ENCODE results near the gene DNMBP.
"Not testable (repeated sequence)": the region's sequence is repeated elsewhere in the genome, so short reads cannot be mapped to it uniquely, and the experiment has no call there.

Gene DNMBP

DNA sequence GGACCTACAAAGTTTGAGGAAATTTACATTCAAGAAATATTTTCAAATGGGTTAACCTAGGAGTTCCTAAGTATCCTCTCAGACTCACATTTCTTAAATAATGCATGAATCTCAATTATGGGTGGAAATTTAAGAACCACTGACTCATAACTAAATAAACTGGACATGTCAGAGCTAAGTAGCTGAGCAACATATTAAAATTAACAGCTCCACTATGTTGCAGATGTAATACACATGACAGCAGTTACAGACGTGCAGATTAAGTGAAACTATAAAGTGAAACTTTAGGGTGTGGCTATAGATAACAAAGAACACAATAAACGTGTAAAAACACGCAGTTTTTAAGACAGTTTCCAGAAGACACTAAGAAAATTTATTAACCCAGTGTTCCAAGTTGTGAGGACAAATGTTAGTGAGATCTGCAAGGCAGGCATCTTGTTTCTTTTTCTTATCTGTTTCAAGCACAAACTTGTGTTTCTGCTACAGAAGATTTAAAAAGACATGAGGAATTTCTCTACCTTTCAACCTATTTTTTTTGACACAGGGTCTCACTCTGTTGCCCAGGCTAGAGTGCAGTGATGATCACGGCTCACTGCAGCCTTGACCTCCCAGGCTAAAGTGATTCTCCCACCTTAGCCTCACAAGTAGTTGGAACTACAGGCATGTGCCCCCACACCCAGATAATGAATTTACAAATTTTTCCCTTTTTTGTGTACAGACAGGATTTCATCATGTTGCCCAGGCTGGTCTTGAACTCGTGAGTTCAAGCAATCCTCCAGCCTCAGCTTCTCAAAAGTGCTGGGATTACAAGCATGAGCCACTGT, 25.3 kb downstream of the DNMBP start:
- no peak for DNase-seq

DNA sequence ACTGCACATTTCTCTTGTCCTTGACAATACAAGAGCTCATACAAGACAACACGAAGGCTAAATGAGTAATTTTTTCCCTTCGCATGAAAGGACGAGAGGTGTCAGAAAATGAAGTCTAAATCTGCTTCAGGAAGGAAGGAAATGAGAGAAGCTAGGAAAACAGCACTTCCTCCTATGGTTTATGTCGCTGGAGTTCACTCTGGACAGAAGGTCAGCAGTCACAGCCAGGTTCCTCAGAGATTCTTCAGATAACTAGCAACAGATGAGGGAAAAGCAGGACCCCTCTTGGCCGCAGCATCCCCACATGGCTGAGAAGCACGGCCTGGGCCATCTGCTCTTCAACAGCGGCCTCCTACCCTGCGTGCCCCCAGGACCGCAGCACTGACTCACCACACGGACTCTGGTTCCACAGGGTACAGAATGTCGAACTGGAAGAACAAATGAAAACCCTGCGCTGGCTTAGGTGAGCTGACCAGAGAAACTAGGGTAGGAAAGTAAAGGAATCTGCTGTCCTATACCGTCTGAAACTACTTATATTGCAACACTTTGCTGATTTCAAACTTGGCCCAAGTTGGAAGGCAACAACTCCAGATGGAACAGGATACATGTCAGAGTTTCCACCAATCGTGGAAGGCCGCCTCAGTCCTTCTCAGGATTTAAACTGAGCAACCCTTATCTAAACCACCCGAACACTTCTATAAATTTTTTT, 26.3 kb downstream of the DNMBP start:
- DNase-seq: no peak

DNA sequence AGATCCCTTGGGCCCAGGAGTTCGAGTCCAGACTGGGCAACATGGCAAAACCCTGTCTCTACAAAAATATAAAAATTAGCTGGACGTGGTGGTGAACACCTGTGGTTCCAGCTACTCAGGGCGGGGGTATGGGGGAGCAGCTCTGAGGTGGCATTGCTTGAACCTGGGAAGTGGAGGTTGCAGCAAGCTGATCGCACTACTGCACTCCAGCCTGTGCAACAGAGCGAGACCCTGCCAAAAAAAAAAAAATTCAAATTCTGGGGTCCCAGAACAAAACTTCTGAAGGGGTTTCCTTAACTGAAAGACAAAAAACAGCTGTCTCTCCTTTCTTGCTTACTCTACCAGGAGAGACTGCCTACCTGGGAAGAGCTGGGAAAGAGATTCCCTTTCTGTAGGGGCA, 27.0 kb downstream of the DNMBP start:
- DNase-seq: no peak

DNA sequence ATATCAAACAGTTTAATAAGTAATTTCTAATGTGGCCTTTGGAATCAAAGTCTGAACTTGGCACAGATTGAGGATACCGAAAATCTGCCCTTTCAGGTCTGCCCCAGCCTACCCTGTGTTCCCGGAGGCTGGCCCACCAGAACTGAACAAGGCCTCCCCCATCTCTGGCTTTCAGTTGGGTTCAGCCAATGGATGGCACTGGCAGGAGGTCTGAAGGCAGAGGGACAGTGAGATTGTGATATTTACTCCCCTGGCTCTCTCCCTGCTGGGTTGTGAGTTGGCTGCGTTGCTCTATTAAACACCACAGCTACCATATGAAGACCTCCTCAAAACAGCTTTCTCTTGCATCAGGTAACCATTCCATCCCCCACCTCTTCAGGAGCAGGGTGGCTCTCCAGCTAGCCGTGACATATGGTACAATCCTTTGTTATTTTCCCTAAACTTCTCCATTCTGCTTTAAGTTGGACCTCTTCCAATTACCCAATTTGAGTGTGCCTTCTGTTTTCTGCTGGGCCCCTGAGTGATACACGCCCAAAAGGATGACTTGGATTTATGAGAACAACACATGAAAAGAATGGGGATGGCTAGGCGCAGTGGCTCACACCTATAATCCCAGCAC, 28.1 kb downstream of the DNMBP start:
- DNase-seq: no peak

DNA sequence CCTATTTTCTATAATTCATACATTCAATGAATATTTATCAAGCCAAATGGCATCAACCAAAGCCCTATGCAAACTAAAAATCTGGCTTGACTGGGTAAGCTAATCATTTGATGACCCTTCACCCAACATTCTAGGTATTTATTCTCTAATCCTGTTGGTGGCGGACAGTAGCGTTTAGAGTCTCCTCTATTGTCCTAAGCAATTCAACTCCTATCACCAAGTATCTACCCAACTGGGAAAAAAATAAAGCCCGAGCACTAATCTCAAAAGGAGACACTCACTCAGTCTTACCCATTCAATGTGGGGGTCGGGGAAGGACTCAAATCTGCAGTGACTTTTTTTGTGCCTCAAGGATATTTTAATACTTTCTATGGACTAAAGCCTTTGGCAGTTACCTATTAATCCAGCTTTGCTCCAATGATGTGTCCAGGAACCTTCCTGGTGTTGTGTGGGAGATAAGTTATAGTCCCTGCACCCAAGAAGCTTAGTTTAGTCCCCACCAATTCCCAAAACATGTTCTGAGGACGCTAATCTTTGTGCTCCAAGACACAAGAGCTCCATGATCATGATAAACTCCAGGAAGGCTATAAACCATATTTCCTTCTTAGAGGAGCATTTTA, 30.6 kb downstream of the DNMBP start:
- no peak for DNase-seq

DNA sequence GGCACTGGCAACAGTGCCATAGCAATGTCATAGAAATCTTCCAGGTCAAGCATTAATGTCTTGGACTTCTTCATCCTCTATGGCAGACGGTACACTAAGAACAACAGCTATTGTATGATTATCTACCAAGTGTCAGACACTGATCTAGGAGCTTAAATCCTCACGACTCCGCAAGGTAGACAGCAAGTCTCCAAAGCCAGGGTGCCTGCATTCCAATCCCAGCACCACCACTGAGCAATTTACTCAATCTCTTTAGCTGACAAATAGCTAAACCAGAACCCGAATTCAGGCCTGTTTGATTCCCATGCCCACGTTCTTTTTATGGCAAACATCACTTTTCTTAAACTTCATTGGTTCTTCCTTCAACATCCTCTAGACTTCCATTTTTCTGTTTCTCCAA, 31.8 kb downstream of the DNMBP start:
- no peak for DNase-seq

DNA sequence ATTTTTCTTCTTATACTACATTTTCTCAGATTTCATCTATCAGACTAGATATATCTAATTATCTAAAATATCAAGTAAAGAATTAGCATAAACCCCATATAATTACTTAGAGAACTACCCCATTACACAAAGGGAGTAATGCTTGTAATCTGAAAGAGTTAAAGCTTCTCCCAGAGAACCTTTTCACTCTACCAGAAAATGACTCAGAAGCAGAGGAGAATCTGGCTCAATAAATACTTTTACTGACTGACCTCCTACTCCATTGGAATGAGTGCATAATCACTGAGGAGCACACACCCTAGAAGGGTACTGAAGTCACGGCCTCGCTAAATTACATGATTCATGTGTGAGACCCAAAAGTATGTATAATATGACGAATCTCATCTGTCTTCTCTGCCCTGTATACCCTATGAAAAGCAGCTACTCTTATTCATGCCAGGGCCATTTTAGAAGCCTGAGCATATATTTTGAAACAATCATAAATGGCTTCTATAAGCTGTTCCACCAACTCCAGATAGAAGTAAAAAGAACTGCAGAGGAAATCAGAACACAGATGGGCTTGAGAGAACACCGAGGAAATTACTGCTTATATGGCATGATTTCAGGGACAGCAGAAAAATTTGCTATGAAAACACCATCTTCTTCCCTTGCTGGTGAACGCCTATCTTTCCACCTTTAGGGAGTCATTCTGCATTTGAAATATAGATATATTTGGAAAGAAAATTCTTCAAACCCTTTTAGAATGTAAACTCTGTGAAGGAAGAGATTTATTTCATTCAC, 32.7 kb downstream of the DNMBP start:
- DNase-seq: no peak

DNA sequence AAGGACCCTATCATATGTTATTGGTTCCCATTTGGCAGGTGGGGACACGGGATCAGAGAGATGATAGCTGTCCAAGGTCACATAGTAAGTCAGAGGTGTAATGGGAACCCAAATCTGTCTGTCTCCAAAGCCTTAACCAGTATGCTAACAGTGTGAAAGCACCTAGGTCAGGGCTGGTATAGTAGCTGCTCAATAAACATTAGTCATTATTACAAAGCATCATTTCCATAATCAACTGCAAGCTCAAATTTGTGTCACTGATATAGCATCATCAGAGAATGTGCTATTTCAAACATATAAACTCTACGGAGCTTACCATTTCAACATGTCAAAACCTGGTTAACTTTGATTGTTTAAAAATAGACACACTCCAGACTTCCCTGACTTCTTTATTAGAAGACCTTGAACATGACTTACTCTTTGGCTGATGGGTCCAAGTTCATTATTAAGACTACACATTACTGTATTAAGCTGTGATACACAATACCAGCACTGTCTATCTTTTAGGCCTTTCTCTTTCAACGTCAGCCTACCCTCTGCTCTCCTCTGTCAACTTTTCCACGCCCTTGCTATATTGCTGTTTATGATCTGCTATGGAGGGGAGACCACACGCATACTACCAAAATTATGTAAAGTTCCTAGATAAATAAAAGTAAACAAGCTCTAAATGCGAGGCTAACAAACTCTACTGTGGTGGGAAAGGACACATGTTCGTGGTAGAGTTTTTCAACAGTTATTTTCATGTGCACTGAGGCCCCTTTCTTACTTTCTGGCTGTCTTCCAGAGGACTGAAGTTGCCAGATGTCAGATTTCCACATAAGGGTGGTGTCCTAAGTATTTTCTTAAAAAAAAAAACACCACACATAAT, 33.6 kb downstream of the DNMBP start:
- no peak for DNase-seq

DNA sequence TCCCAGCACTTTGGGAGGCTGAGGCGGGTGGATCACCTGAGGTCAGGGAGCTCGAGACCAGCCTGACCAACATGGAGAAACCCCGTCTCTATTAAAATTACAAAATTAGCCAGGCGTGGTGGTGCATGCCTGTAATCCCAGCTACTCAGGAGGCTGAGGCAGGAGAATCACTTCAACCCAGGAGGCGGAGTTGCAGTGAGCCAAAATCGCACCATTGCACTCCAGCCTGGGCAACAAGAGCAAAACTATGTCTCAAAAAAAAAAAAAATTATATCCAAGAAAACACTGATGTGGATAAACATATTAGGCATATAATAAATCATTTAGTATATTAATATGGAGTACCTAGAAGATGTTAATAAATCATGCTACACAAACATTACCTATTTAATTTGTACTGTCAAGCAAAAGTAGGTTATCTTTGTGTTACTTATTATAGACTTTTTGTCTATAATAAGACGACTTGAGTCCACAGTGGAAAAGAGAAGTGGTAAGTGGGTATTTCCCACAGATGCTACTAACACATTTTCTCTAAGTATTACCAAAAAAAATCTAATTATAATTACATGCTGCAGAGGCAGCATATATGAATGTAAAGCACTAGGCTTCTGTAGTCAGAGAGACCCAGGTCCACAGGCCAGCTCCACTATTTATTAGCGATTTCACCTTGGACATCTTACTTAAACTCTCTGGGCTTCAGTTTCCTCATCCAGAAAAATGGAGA, 34.5 kb downstream of the DNMBP start:
- no peak for DNase-seq

DNA sequence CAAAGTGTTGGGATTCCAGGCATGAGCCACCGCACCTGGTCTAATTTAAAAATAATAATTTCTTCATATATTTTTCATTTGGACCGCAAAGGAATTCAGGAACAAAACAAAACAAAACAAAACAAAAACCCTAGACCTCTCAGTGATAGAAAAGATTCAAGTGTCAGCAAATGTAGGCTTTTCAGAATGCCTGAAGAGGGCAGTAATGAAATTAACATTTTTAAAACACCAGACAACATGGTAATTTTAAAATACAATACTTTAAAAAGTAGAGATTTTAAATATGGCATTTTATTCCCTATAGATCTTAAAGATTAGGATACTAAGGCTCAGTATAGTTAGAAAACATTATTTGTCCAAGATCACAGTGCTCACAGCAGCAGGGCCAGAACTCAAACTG, 36.6 kb downstream of the DNMBP start:
- DNase-seq: no peak

DNA sequence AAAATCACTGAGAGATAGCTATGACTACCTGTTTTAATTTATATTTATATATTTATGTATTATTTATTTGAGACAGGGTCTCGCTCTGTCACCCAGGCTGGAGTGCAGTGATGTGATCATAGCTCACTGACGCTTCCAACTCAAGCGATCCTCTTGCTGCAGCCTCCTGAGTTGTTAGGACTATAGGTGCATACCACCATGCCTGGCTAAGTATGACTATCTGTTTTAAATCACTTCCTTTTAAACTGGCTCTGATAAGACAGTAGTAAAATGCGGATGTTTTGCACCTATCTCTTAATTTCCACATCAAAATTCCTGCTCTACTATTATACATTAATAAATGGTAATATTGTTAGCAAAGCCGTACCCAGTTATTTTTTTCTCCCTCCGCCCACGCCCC, 41.8 kb downstream of the DNMBP start:
- no peak for DNase-seq

DNA sequence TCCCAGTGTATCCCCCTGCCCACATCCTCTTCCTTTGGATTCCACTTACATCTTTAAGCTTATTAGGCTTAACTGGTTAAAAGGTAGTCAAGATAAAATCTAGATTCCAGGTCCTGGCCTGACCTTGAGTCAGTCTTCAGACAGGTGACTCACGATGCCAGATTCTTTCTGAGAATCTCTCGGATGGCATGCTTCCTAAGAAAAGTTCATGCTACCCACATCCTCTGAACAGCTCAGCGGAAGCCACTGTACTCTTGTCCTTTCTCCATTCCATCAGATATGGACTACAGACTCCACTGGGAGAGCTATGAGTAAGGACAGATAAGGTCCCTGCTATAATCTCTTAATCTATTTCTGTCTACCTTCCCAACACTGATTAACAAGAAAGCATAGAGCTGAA, 43.4 kb downstream of the DNMBP start:
- DNase-seq: no peak

DNA sequence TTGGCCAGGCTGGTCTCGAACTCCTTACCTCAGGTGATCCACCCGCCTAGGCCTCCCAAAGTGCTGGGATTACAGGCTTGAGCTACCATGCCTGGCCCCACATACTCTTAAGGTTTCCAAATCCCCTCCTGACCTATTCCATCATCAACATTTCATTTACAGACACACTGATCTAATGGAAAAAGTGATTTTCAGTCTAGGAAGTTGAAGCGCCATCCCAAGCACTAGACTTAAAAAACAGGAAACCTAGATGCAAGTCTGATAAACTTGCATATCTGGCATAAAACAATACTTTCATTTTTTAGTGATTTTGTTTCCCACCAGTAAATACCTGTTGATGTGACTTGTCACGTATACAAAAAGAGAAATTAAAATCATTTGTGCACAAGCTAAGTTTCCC, 44.0 kb downstream of the DNMBP start:
- DNase-seq: no peak

DNA sequence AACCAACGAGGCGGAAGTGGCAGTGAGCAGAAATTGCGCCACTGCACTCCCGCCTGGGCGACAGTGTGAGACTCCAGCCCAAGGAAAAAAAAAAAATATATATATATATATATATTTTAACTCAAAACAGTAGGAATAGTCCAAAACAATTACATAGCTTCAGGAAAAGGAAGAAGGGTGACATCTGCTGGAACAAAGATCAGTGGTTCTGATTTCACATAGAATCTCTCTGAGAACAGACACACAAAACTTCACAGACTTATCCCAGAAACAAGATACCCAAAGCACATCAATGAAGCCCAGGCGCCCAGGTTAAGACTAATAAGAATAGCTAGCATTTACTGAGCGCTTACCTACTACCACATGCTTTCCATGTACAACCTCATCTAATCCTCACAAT, 45.0 kb downstream of the DNMBP start:
- DNase-seq: no peak

DNA sequence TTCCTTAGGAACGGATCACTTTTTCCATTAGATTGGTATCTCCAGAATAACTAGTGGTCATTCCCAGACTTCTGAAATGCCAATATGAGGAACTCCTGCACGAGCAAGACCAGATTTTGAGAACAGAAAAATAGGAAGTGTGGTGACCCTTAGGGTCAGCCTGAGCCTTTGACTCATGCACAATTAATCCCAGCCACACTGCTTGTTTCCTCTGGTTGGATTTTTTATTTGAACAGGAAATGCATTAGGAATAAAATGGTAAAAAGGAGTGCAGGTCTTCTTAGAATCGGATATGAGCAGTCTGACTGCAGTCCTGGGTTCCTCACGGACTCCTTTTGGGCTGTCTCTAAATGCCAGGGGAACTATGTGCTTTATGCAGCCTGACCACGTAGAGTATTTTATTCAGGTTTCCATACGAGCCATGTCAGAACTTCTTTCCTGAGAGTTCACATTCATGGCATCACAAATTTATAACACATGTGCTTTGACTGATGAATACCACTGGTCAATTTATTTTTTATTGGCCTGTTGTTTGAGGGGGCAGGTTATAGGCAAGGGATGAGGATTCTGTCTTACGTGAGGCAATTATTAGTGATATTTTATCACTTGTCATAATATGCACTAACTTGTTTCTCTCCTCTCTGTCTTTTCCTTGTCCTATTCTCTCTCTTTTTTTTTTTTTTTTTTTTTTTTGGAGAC, 46.1 kb downstream of the DNMBP start:
- not testable (repeated sequence) for DNase-seq

DNA sequence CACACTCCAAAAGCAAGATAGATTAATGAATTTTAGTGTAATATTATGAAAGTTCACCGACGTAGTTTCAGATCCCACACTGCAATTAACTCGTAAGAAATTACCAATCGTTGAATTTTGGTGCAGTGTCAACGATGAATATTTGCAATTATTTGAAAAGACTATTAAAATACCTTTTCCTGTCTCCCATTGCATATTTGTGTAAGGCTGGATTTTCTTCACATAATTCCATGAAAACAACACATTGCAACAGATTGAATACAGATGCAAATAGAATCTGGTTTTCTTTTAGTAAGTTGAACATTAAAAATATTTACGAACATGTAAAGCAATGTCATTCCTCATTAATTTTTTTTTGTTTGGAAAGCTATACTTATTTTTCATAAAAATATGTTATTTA, 50.9 kb downstream of the DNMBP start:
- DNase-seq: no peak

DNA sequence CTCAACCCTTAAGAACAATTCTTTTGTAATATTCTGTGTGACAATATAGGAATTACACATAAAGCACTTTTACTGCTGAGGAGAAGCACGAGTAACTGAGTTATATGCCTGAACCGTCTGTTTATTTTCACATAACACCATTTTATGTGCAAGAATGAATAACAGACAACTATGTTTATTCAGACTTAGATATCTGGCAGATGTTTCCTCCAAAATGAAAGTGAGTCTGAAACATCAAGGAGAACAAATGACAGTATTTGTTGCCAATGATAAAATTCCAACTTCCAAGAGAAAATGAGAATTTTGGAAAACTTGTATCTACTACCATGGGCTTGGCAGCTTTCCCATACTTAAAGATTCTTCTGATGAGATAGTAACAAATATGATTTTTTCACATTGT, 51.4 kb downstream of the DNMBP start:
- DNase-seq: no peak

DNA sequence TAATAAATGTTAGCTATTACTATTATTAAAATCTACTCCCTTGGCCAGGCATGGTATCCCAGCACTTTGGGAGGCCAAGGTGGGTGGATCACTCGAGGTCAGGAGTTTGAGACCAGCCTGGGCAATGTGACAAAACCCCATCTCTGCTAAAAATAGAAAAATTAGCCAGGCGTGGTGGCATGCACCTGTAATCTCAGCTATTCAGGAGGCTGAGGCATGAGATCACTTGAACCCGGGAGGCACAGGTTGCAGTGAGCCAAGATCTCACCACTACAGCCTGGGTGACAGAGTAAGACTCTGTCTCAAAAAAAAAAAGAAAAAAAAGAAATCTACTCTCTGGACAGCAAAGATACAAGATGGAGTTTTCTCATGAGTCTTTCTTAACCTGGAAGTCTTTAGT, 56.2 kb downstream of the DNMBP start:
- DNase-seq: not testable (repeated sequence)

DNA sequence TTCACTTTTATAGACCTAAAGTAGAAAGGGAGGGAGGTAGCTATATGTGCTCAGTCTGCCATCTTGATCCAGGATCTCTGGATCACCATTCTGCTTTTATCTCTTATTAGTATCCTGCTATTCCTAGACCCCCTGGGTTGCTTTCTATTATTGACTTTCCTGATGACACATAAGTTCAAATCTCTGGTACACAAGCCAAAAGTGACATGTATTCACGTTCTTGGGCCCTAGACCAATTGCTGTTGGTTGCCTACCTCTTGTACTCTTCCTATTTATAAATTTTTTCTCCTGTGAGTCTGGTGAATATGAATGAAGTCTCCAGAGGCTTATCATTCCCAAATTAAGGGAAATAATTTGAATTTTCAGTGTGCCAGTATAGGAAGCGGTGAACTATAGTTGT, 56.9 kb downstream of the DNMBP start:
- DNase-seq: no peak

DNA sequence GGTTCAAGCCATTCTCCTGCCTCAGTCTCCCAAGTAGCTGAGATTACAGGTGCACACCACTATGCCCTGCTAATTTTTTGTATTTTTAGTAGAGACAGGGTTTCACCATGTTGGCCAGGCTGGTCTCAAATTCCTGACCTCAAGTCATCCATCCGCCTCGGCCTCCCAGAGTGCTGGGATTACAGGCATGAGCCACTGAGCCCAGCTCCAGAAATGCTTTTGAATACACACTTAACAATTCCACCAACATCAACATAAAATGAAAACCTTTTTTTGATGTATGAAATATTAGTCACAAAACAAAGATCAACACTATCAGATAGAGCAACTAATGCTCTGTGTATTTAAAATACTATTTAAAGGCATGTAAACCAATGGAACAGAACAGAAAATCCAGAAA, 63.7 kb downstream of the DNMBP start:
- DNase-seq: not testable (repeated sequence)

DNA sequence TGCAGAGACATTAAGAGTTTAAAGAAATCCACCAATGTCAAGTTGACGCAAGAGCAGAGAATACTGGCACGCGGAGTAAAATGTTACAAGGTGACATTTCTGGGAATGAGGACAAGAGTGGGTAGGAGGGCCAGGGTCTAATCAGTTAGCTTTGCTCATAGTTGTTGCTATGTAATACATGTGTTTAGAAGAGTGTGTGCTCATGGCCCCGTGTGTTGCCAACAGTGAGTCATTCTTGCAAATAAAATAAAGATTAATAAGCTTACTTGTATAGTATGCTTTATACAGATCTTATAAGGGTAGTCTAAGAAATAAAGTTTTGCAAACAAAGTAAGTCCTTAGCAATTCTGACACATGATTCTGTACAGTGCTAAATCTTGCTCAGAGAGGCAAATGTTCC, 64.5 kb downstream of the DNMBP start:
- DNase-seq: no peak
